ENCODE data around the gene WDR7.

DNA sequence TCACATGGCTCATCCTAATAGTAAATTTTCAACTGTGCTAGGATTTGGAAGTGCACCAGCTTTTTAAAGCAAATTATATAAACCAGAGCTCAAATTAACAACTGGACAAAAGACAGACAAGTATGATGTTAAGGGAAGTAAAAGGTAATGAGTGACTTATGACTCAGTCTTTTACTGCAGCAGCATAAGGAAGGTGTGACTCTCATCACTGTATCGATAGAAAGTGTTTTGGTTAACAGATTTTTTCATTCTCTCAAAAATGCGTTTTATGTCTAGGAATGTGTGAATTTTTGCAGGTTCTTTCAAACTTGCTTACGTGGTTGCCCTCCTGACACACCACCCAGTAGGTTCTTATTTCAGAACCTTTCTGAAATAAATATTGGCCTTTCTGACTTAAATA, 251.5 kb downstream of the WDR7 start:
- TF ChIP-seq, protein P1, sequence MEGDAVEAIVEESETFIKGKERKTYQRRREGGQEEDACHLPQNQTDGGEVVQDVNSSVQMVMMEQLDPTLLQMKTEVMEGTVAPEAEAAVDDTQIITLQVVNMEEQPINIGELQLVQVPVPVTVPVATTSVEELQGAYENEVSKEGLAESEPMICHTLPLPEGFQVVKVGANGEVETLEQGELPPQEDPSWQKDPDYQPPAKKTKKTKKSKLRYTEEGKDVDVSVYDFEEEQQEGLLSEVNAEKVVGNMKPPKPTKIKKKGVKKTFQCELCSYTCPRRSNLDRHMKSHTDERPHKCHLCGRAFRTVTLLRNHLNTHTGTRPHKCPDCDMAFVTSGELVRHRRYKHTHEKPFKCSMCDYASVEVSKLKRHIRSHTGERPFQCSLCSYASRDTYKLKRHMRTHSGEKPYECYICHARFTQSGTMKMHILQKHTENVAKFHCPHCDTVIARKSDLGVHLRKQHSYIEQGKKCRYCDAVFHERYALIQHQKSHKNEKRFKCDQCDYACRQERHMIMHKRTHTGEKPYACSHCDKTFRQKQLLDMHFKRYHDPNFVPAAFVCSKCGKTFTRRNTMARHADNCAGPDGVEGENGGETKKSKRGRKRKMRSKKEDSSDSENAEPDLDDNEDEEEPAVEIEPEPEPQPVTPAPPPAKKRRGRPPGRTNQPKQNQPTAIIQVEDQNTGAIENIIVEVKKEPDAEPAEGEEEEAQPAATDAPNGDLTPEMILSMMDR (IDR thresholded peaks at IDR 0.05): no peak
- no peak for TF ChIP-seq ZFX (IDR thresholded peaks at IDR 0.05; ENCODE audit: borderline replicate concordance)
